Esophagus squamous epithelium (tissue), 5 donors: ENCODE data around the gene SMIM44. TPM values are rescaled to one million over a fixed set of nuclear protein-coding genes. Genes with fewer than 3 reads are reported as not detected.

ENCODE experiments used
- DNase-seq: peaks from one replicate; lab custom pipeline; 2025; lab: John Stamatoyannopoulos, UW
- H3K27ac ChIP-seq, 4 donors: fragments of 200-600 bp; sonication (generic); one replicate each; pipeline ENCODE4 v1.5.1; 2016 to 2019; ENCODE audit warnings: mild to moderate bottlenecking in 1 of 4
- H3K27me3 ChIP-seq, 4 donors: fragments of 200-600 bp; sonication (generic); 1 replicate in 3 of 4; 2 replicates in 1 of 4; pipeline versions ENCODE4 v1.5.1 to v1.6.0; 2017 to 2021; ENCODE audit warnings: antibody characterized with exemption in 1 of 4
- H3K36me3 ChIP-seq, 3 donors: fragments of 200-600 bp; sonication (generic); one replicate each; pipeline ENCODE4 v1.5.1; 2016 to 2019
- H3K4me1 ChIP-seq, 3 donors: fragments of 200-600 bp; sonication (generic); one replicate each; pipeline ENCODE4 v1.5.1; 2017 to 2019
- H3K4me3 ChIP-seq, 4 donors: fragments of 200-600 bp; sonication (generic); 1 replicate in 3 of 4; 2 replicates in 1 of 4; pipeline ENCODE4 v1.5.1; 2016 to 2019; ENCODE audit warnings: mild to moderate bottlenecking in 2 of 4, moderate library complexity in 1 of 4
- H3K9me3 ChIP-seq, 3 donors: fragments of 200-600 bp; sonication (generic); one replicate each; pipeline ENCODE4 v1.5.1; 2016 to 2019
- POLR2A ChIP-seq, 4 donors: fragments of 450-650 bp; IDR thresholded peaks; one replicate each; pipeline ENCODE4 v1.6.1; 2017; ENCODE audit warnings: antibody characterized with exemption in 4 of 4, mild to moderate bottlenecking in 4 of 4, moderate library complexity in 3 of 4
- WGBS, 2 donors: methylation state at CpG; one replicate each; pipeline ENCODE4 v1.1.5; 2018; 5-methylcytosine and 5-hydroxymethylcytosine counted together
- intact Hi-C: fragments of 100-400 bp; cut with DNase I; formaldehyde crosslinking; loops from one replicate; pipeline ENCODE4 v1.15.0; 2022
- total RNA-seq, 4 donors: library from RNA; depleted of rRNA; stranded (reverse); fragments of >200 nt; gene quantifications; one replicate each; pipeline ENCODE4 v1.1.0, GENCODE V29; 2016
- TF ChIP-seq, protein P1 (sequence below), 6 experiments: fragments of 450-650 bp in 4 of 6; fragments of 200-600 bp in 2 of 6; sonication (generic) in 2 of 6; IDR thresholded peaks; one replicate each; pipeline ENCODE4 v1.5.1; 2016 to 2019; ENCODE audit warnings: antibody characterized with exemption in 6 of 6, mild to moderate bottlenecking in 4 of 6, moderate library complexity in 4 of 6
- donor health status: DM: yes; HTN: yes; CAD: no.

The SMIM44 gene
- total RNA-seq, 4 donors from 2014 or later, result not detected

DNA sequence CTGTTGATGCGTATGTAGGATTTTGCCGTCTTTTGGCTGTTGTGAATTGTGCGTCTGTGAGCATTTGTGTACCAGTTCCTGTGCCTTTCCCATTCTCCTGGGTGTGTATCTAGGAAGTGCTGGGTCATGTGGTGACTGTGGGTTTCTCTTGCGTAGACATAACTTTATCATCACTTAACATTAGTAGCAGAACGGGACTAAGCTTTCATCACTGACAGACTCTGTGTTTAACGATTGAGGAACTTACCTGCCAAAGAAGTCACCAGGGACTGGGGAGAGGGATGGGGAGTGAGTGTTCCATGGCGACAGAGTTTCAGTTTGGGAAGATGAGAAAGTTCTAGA is 37.8 kb upstream of the SMIM44 start:
- peak overlapping the region; percentile 73 to 86 (median 82) for H3K27ac ChIP-seq
- H3K4me1 ChIP-seq, result peaks cover 7 to 67% (median 16%) of the 10 kb centered on the region in 3 donors
- H3K36me3 ChIP-seq, result peaks cover 17 to 75% (median 25%) of the 10 kb centered on the region in 3 donors

DNA sequence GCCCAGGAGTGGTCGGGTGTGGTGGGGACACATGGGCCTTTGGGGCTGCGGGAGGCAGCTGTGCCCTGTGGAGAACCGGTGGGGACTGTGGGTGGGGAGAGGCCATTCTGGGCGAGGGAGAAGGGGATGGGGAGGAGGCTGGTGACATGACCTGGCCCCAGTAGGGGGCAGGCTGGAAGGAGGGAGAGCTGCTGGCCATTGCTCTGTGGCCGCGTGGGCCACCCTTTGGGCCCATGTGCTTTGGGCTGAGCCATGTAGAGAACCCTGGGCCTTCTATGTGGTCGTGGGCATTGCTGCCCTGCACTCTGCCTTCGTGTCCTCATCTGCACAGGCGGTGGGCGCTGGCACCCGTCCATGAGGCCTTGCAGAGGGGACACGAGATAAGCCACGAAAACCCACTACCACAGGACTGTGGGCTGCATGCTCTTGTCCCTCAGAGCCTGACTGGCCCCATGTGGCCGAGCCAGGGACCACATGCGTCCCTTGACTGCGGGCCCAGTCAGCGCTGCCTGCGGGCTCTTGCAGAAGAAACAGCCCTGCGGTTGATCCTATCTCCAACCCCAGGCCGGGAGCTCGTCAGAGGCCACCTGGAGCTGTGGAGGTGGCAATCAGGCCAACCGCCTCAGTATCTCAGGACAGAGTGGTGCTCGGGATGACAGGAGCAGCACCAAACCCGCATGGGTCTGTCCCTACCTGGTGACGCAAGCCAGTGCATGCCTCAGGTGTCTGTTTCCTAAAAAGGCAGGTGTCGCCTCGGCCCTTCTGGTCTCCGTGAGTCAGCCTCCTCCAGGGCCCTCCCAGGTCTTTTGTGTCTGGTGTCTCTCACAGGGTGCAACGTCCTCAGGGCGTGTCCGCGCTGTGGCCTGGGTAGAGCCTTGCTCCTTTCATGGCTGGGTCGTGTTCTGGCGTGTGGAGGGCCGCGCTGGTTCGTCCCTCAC is 37.2 kb upstream of the SMIM44 start:
- DNase-seq, result no peak
- H3K27me3 ChIP-seq, result no peaks in the 10 kb centered on the region
- H3K9me3 ChIP-seq, result no peaks in the 10 kb centered on the region
- H3K4me1 ChIP-seq, result peaks cover 7 to 73% (median 17%) of the 10 kb centered on the region in 3 donors
- 34 to 90% methylated on average over 3 to 11 of the region's 37 CpGs for WGBS, 2 donors
- peak overlapping the region; percentile 73 to 86 (median 82) for H3K27ac ChIP-seq
- peaks cover 15 to 69% (median 21%) of the 10 kb centered on the region in 3 donors for H3K36me3 ChIP-seq
- intact Hi-C loops, result no loop called here
- H3K4me3 ChIP-seq, result no peak overlapping the region
- TF ChIP-seq, protein P1, sequence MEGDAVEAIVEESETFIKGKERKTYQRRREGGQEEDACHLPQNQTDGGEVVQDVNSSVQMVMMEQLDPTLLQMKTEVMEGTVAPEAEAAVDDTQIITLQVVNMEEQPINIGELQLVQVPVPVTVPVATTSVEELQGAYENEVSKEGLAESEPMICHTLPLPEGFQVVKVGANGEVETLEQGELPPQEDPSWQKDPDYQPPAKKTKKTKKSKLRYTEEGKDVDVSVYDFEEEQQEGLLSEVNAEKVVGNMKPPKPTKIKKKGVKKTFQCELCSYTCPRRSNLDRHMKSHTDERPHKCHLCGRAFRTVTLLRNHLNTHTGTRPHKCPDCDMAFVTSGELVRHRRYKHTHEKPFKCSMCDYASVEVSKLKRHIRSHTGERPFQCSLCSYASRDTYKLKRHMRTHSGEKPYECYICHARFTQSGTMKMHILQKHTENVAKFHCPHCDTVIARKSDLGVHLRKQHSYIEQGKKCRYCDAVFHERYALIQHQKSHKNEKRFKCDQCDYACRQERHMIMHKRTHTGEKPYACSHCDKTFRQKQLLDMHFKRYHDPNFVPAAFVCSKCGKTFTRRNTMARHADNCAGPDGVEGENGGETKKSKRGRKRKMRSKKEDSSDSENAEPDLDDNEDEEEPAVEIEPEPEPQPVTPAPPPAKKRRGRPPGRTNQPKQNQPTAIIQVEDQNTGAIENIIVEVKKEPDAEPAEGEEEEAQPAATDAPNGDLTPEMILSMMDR (IDR thresholded peaks at IDR 0.05), result peak in 2 of 6 experiments; percentile 17 to 27
- TF ChIP-seq POLR2A (IDR thresholded peaks at IDR 0.05), result peak in 2 of 4 donors; percentile 28 to 47

More for the DNA sequence above, 37.8 kb upstream of the SMIM44 start:
- Histone ChIP-seq H3K27me3 (no peaks in the 10 kb centered on the region), H3K9me3 (no peaks in the 10 kb centered on the region), H3K4me3 (no peak overlapping the region)
- WGBS, 2 donors, result 33 to 45% methylated on average over 5 to 7 of the region's 7 CpGs
- DNase-seq, result no peak
- TF ChIP-seq, protein P1 (IDR thresholded peaks at IDR 0.05), result no peak
- TF ChIP-seq POLR2A (IDR thresholded peaks at IDR 0.05), result no peak
- intact Hi-C loops, result no loop called here

DNA sequence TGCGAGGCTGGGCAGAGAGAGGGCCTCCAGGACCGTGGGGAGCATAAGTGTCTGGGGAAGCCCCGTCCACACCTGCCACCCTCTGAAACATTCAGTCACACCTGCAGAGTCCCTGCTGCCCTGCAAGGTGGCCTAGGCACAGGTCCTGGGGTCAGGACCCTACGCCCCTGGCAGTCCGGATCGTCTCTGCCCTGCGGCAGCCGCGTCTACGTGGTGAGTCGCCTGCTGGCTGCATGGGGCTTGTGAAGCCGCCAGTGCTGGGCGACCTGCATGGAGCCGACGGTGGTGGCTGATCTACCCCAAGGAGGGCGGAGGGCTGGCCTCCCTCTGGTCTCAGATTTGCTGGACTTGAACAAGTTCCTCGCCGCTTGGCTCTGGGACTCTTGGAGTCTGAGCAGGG is 35.9 kb upstream of the SMIM44 start:
- Histone ChIP-seq H3K4me1 (peaks cover 7 to 85% (median 17%) of the 10 kb centered on the region in 3 donors), H3K9me3 (no peaks in the 10 kb centered on the region), H3K27ac (no peak overlapping the region), H3K36me3 (peaks cover 5 to 58% (median 12%) of the 10 kb centered on the region in 3 donors), H3K4me3 (no peak overlapping the region), H3K27me3 (no peaks in the 10 kb centered on the region)
- 80 to 100% methylated on average over 3 to 14 of the region's 18 CpGs for WGBS, 2 donors
- intact Hi-C loops, result no loop called here
- DNase-seq, result no peak
- TF ChIP-seq POLR2A (IDR thresholded peaks at IDR 0.05), result no peak
- TF ChIP-seq, protein P1 (IDR thresholded peaks at IDR 0.05), result no peak

DNA sequence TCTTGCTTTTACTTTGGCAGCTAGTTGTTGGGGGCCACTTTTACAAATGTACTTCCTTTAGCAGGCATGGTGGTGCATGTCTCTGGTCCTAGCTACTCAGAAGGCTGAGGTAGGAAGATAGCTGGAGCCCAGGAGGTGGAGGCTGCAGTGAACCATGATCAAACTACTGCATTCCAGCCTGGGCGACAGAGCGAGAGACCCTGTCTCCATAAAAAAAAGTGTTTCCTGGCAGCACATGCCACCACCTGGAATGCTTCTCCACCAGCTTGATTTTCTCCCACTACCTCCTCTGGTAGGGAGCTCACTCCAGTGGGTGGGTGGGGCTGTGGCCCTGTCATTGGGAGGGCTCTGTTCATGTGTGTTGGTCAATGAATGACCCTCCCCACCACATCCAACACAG is 35.4 kb upstream of the SMIM44 start:
- Histone ChIP-seq H3K36me3 (peaks cover 3 to 55% (median 9%) of the 10 kb centered on the region in 3 donors), H3K27me3 (no peaks in the 10 kb centered on the region), H3K27ac (no peak overlapping the region), H3K9me3 (no peaks in the 10 kb centered on the region), H3K4me1 (peaks cover 7 to 89% (median 17%) of the 10 kb centered on the region in 3 donors), H3K4me3 (no peak overlapping the region)
- DNase-seq, result no peak
- intact Hi-C loops, result no loop called here
- TF ChIP-seq, protein P1 (IDR thresholded peaks at IDR 0.05), result no peak
- no peak for TF ChIP-seq POLR2A (IDR thresholded peaks at IDR 0.05)
- whole genome bisulfite sequencing, 2 donors, result 86% methylated on average over 2 of the region's 2 CpGs; no CpG with 5 or more reads in 1 of the 2 donors

DNA sequence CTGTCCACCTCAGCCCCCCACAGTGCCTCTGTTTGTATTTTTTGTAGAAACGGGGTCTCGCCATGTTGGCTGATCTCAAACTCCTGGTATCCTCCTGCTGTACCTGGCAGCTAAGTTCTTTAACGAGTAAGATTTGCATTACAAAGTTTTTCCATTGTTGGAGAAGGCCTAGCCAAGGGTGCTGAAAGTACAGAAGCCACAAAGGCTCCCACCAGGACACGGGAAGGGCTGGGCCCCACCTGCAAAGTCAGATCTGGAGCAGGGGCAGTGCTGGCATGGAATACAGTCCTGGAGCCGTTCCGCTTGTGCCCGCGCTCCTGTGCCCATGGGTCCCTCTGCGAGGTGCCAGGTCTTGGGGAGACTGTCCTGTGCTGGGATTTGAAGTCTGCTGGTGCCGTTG is 35.0 kb upstream of the SMIM44 start:
- DNase-seq, result no peak
- no peaks in the 10 kb centered on the region for H3K9me3 ChIP-seq
- peaks cover 7 to 93% (median 17%) of the 10 kb centered on the region in 3 donors for H3K4me1 ChIP-seq
- no peak overlapping the region for H3K4me3 ChIP-seq
- no peak overlapping the region for H3K27ac ChIP-seq
- H3K27me3 ChIP-seq, result no peaks in the 10 kb centered on the region
- H3K36me3 ChIP-seq, result peaks cover 0 to 53% (median 5%) of the 10 kb centered on the region in 3 donors
- WGBS, 2 donors, result 67 to 77% methylated on average over 3 to 5 of the region's 10 CpGs
- intact Hi-C loops, result no loop called here
- TF ChIP-seq, protein P1 (IDR thresholded peaks at IDR 0.05), result no peak
- TF ChIP-seq POLR2A (IDR thresholded peaks at IDR 0.05), result no peak
